DMS 273 (cell line): ENCODE results near the gene FIBIN.
"Not testable (repeated sequence)": the region's sequence is repeated elsewhere in the genome, so short reads cannot be mapped to it uniquely, and the experiment has no call there.

Source experiments
- DNase-seq: peaks from one replicate; lab custom pipeline; 2025; ENCODE audit not compliant: unreplicated experiment; lab: John Stamatoyannopoulos, UW

The FIBIN gene

GRCh38 chr11:26976389-26976788 is 17.5 kb upstream of the FIBIN start:
- DNase-seq, result peak; percentile 15

- DNase-seq, result not testable (repeated sequence)
Measured at GRCh38 chr11:26977209-26977608, 16.7 kb upstream of the FIBIN start.

GRCh38 chr11:26983645-26984044 is 10.3 kb upstream of the FIBIN start:
- DNase-seq, result no peak

- no peak for DNase-seq
Measured at GRCh38 chr11:26985470-26985869, 8.4 kb upstream of the FIBIN start.

GRCh38 chr11:26985943-26986342 is 8.0 kb upstream of the FIBIN start:
- no peak for DNase-seq

GRCh38 chr11:26987272-26987671 is 6.6 kb upstream of the FIBIN start:
- DNase-seq, result no peak

GRCh38 chr11:26987731-26988130 is 6.2 kb upstream of the FIBIN start:
- no peak for DNase-seq

GRCh38 chr11:26992031-26992541 is 1.8 kb upstream of the FIBIN start:
- no peak for DNase-seq

- DNase-seq, result peak; percentile 18
Measured at GRCh38 chr11:26994631-26995095, 751 bp downstream of the FIBIN start.

- DNase-seq, result no peak
Measured at GRCh38 chr11:26995701-26996460, 2.0 kb downstream of the FIBIN start.

GRCh38 chr11:26997378-26997777 is 3.5 kb downstream of the FIBIN start:
- DNase-seq, result no peak

- DNase-seq, result not testable (repeated sequence)
Measured at GRCh38 chr11:27001136-27001730, 7.3 kb downstream of the FIBIN start.

GRCh38 chr11:27002431-27002830 is 8.5 kb downstream of the FIBIN start:
- no peak for DNase-seq

- DNase-seq, result no peak
Measured at GRCh38 chr11:27002838-27003237, 8.9 kb downstream of the FIBIN start.

- DNase-seq, result no peak
Measured at GRCh38 chr11:27004103-27004502, 10.2 kb downstream of the FIBIN start.

GRCh38 chr11:27008811-27009535 is 15.1 kb downstream of the FIBIN start:
- no peak for DNase-seq

GRCh38 chr11:27011560-27012233 is 17.8 kb downstream of the FIBIN start:
- DNase-seq, result peak; percentile 33

GRCh38 chr11:27012234-27012921 is 18.5 kb downstream of the FIBIN start:
- DNase-seq, result peak; percentile 70

- no peak for DNase-seq
Measured at GRCh38 chr11:27013781-27014361, 20.0 kb downstream of the FIBIN start.

GRCh38 chr11:27018902-27019529 is 25.1 kb downstream of the FIBIN start:
- peak; percentile 25 for DNase-seq
